Measurements from ENCODE around the gene AK2.
"Not testable (repeated sequence)": the region's sequence is repeated elsewhere in the genome, so short reads cannot be mapped to it uniquely, and the experiment has no call there.

Gene AK2

DNA sequence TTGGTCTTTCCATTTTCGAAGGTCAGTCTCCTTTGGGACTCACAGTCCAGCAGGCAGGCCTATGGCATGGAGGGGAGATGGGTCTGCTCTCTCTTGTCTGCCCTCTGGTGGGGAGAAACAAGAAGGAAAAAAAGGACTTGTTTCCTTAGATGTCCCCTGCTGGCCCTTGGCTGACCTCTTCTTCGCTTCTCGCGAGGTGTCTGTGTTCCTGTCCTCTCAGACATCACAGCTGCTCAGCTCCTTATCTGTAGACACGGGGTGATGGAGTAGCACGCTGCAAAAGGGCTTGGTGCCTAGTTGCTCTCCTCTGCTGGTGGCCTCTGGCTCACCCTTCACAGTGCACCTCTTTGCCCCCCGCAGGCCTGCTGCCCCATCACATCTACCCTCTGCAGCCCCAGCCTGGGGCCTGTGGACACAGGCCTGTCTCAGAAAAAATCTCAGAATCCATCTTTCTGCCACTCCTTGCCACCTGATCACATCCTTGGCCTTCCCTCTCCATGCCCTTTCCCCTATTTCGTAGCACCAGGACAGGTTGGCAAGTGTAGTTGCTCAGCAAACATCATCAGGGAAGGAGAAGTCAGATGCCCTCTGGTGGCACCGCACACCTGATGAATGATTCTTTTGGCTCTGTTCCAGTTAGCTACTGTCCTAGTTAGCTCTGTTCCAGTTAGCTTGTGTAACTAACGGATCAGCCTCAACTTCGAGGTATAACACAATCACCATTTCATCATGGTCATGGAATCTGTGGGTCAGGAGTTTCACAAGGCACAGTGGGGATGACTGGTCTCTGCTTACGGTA lies 18.7 kb upstream of the AK2 start:
- peak; percentile 42 for FAIRE-seq
- DNase-seq (ENCODE audit: low spot score), result peak; percentile 75

DNA sequence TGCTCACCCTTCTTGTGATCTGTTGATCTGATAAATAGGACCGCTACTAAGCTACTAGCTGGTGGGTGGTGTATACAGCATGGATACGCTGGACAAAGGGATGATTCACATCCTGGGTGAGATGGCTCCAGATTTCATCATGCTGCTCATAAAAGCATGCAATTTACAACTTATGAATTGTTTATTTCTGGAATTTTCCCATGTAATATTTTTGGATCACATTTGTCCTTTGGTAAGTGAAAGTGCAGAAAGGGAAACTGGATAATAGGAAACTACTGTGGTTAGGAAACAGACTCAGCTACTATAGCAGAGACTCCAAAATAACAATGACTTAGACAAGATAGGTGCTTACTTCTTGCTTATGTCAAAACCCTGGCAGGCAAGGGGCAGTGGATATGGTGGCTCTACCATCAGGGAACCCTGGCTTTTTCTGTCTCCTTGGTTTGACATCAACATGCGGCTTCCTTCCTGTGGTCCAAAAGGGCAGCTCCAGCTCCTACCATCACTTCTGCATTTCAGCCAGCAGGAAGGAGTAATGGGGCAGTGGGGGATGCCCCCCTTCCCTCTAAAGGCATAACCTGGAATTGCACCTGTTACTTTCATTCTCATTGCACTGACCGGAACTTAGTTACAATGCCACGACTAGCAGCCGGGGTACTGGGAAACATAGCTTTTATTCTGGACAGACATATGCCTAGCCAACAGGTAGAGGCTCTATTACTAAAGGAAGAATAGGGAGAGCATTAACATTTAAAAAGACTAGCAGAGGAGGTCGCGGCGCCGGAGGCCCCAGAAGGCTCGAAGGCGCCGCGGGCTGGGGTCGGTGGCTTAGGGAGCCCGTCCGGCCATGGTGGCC lies 13.8 kb upstream of the AK2 start:
- peak; percentile 79 for FAIRE-seq
- peak; percentile 89 for DNase-seq (ENCODE audit: low spot score)

DNA sequence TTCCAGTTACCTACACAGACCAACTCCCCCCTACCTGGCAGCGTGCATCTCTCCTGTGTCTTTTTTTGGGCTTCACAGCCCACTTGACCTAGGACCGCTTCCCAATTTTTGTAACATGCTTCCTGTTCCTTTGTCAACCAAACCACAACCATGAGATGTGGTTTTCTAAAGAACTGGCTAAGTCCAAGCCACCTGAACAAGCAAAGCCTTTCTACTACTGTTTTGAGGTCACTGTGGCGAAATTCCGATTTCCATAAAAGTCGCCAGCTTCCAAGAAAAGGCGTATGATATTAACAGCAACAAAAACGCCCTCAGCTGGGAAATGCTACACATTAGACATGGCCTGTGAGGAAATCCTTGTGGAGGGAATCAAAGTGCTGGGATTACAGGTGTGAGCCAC lies 12.7 kb upstream of the AK2 start:
- no peak for DNase-seq (ENCODE audit: low spot score)
- FAIRE-seq, result no peak

DNA sequence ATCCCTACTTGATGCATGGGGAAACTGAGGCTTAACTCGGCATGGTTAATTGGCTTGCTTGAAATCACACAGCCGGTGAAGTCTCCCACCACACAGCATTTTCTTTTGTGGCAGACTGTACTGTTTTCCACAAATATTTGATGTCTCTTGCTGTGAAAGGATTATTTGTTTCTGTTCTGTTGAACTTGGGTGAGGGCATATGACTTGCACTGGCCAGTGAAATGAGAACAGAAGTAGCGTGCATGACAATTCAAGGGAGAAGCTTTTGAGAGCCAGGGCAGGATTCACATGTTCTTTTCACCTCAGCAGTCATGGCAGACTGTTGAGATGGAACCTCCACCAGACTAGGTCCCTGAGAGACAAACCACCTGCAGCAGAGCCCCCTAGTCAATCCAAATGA lies 11.7 kb upstream of the AK2 start:
- DNase-seq (ENCODE audit: low spot score) (no peak), FAIRE-seq (no peak)

DNA sequence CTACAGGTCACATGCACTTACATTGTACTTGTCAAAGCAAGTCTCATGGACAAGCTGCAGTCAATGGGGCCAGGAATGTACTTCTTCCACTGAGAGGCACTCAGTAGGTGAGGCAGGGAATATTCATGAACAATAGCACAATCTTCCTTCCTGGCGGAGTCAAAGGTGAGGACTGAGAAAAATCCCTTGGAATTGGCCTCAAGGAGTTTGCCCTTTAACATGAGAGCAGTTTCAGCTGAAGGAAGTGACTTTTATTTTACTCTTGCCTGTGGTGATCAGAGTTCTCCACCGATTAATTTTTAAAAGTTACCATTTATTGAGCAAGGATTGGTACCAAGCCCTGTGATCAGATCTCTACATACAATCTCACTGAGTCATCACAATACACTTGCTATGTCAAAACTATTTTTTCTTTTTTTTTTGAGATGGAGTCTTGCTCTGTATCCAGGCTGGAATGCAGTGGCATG lies 11.2 kb upstream of the AK2 start:
- DNase-seq (ENCODE audit: low spot score) (no peak), FAIRE-seq (no peak)

DNA sequence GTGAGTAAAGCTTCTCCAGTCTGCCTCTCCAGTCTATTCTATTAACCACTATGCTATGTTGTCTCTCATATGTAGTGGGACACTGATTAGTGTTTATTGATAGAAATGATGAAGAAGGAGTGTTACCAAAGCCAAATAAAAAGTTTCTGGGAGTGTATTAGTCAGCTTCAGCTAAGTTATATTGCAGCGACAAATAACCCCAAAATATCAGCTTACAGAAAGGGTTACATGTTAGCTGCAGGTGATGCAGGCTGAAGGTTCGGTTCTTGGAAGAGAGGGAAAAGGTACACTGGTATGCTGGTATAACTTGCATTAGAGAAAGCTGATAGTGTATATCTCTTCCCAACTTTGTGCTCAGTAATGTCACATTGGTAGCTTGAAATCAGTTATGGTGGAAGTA lies 10.6 kb upstream of the AK2 start:
- no peak for FAIRE-seq
- DNase-seq (ENCODE audit: low spot score), result no peak

DNA sequence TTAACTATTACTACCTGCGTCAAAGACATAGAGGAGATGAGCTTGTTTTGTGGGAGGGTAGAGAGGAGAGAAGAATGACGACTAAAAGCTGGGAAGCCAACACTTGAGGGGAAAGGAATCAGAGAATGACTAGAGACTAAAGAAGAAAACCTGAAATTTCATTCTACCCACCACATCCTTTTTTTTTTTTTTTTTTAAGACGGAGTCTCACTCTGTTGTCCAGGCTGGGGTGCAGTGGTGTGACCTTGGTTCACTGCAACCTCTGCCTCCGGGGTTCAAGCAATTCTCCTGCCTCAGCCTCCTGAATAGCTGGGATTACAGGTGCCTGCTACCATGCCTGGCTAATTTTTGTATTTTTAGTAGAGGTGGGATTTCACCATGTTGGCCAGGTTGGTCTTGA lies 9.6 kb upstream of the AK2 start:
- FAIRE-seq; DNase-seq (ENCODE audit: low spot score): not testable (repeated sequence)

DNA sequence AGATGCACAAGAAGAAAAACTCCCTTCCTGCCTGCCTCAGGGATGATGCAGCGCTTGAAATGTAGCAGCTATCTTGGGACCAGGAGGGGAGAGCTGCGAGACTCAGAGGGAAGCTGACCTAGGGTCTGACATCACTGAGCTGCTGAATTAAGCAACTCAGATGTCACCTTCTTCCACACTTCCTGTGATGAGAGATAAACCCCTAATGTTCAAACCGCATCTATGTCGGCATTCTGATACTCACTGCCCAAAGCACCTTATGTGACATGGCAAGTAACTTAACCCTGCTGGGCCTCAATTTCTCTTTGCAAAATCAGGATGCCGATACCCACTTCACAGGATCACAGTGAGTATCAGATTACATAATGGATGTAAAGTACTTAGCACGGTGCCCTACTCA lies 9.1 kb upstream of the AK2 start:
- no peak for FAIRE-seq
- DNase-seq (ENCODE audit: low spot score), result no peak

DNA sequence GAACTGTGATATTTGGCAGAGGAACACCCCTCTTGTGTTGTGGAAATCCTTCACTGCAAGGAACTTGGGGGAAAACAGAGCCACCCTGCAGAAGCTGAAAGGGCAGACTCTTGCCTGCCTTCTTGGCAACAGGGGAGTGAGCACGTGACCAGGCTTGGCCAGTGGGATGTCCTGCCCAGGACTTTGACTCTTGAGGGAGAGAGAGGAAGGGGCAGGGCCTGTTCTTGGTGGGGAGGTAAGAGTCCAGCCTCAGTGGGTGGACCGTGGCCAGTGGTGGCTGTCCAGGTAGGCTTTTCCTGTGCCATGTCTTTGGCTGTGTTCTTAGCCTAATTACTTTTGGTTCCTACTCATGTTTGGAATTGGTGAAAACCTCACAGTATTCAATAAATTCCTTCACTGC lies 8.6 kb upstream of the AK2 start:
- FAIRE-seq, result no peak
- DNase-seq (ENCODE audit: low spot score), result no peak

DNA sequence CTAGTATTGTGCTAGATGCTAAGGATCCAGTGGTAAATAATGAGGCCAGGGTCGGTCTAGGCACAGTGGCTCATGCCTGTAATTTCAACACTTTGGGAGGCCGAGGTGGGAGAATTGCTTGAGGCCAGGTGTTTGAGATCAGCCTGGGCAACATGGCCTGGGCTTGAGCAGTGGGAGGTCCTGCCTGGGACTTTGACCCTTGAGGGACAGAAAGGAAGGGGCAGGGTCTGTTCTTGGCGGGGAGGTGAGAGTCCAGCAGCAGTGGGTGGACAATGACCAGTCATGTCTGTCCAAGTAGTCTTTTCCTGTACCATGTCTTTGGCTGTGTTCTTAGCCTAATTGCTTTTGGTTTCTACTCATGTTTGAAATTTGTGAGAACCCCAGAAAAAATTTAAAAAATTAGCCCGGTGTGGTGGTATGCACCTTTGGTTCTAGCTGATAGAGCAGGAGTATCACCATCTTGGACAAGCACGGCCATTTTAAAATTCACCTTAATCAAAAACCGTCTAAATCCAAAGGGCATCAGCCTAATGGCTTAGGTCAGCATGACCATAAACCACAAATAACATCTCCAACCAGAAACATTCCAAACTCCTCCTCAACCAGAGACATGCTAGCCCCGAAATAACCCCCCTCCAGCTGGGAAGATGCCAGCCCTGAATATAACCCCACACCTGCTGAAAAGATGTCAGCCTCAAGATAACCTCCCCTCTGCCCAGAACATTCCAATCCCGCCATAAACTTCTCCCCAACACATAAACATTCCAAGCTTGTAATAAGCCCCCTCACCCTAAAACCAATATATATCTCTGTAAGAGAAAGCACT lies 6.8 kb upstream of the AK2 start:
- FAIRE-seq (no peak), DNase-seq (ENCODE audit: low spot score) (no peak)

DNA sequence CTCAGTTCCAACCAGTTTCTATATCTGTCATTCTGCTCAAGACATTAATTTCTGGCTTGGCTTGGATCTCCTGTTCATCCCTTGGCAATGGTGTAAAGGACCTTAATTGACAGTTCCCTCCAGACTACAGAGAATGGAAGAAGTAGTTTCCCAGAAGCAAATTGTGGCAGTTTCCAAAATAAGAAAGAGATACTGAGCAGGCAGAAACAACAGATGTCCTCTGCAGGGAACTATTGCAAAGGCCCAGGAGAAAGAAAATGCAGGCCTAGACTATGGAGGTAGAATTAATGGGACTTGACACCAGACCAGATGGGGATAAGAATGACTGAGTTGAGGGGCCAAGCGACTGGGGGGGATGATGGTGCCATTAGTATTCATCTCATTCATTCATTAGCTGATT lies 6.1 kb upstream of the AK2 start:
- FAIRE-seq (no peak), DNase-seq (ENCODE audit: low spot score) (no peak)

DNA sequence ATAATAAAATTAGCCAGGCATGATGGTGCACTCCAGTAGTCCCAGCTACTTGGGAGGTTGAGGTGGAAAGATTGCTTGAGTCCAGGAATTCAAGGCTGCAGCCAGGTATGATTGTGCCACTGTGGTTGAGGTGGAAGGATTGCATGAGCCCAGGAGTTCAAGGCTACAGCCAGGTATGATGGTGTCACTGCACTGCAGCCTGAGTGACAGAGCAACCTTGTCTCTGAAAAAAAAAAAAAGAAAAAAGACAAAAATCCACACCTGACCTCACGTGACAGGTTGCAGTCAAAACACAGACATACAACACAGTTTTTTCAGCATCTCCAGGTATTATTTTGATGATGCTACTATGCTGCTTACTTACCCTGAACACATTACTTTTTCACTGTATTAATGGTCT lies 4.3 kb upstream of the AK2 start:
- FAIRE-seq (no peak), DNase-seq (ENCODE audit: low spot score) (no peak)

DNA sequence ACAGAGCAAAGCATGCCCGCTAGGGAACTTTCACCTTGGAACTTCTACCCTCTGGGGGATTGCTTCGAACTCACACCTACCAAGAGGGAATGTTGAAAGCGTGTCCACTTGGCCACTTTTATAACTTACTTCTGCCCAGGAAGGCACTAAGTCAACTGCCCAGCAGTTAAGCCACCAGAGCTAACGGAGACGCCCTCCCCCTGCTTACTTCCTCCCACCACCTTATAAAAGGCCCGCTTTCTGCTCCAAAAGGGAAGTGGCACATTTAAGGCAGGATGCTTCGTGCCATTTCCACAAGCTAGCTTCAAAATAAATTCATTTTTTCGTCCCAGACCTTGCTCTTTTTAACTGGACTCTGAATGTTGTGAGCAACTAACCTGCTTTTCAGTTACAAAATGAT lies 3.2 kb upstream of the AK2 start:
- no peak for FAIRE-seq
- no peak for DNase-seq (ENCODE audit: low spot score)

DNA sequence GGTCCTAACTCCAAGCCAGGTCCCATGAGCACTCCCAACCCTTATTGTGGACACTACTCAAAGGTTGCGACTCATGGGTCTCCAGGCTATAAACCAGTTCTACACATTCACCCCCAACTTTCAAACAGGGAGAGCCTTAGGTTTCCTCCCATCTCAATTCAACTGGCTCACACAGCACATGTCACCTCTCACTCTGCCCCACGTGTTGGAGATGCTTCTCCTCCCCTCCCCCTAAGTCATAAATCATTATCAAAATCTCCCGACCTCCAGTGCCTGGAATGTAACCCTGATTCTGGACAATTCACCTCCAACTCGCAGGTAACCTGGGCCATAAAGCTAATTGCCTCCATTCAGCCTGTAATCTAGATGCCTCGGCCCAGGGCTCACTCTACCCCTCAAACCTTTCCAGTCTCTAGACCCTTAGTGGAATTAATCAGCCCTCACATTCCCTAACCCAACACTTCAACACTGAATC lies 595 bp downstream of the AK2 start:
- DNase-seq (ENCODE audit: low spot score), result peak; percentile 43

DNA sequence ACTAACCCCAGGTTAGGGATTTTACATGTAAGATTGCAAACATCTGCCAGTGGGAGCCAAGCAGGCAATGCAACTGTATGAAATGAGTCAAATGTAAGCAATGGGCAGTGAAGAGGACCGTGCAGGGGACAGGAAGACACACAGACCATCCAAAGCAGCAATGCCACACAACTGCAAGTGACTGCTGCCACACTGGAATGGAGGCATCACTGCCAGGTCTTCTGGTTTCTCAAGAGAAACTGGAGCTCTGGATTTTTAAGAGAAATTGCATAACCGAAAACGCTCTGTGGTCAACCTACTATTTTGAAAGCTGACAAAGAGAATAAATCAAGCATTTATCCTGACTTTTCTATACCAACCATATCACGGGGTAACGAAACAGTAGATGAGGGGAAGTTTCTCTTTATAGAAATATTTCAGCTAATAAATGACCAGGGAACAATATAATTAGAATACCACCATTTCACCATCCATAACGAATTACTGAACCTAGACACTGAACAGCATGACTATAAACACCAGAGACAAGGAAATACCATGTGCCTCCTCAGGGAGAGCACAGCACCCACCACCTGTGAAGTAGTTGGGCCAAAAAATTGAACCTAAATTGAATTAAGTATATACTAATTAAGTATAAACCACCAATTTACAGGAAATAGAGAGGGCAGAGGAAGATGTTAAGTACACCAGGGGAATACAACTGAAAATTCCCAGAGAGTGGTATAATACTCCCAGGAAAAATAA lies 4.4 kb downstream of the AK2 start:
- DNase-seq (ENCODE audit: low spot score) (no peak), FAIRE-seq (no peak)

More for the DNA sequence above, 595 bp downstream of the AK2 start:
- no peak for FAIRE-seq

DNA sequence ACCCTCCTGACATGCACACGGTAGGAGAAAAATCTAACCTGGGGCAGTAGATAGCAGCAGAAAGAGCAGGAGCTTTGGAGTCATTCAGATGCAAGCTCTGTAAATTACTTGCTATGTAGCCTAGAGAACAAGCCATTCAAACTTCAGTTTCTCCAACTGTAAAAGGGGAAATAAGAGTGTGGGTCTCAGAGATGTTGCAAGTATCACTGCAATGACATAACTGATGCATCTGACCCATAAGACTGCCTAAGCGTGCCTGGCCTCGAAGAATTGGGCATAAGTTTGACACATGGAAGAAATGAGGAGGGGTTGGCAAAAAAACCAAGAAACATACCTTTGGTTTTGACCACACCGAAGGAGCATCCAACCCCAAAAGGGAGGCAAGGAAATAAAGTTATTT lies 5.2 kb downstream of the AK2 start:
- FAIRE-seq, result no peak
- no peak for DNase-seq (ENCODE audit: low spot score)

DNA sequence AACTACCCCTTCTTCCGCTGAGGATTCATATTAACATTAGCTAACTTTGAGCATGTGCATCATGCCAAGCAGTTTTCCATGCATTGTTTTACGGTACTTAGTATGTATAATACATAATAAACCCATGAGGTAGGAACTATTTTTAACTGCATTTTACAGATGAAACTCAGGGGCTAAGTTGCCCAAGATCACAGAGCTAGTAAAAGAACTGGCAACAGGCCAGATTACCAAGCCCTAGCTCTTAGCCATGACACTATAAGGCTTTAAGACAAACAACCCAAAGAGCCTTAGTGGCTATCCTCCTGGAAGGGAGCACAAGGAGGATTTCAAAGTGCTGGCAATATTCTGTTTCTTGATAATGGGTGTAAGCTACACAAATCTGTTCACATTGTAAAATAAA lies 6.1 kb downstream of the AK2 start:
- no peak for FAIRE-seq
- DNase-seq (ENCODE audit: low spot score), result no peak

DNA sequence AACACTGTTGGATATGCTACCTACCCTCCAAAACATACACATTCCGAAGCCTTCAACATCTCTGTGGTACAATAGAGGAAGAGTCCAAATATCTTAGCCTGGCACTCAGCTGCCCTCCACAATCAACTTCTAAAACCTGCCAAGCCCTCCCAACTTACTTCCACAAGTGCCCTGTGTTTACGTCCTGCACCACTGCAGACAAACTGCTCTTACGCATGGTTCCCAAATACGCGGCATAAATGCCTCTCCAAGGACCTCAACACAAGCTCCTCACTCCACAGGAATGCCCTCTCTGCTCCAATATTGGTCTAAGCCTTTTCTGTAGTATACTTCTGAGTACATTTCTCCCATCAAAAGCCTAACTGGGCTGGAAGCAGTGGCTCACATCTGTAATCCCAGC lies 6.8 kb downstream of the AK2 start:
- FAIRE-seq, result no peak

DNA sequence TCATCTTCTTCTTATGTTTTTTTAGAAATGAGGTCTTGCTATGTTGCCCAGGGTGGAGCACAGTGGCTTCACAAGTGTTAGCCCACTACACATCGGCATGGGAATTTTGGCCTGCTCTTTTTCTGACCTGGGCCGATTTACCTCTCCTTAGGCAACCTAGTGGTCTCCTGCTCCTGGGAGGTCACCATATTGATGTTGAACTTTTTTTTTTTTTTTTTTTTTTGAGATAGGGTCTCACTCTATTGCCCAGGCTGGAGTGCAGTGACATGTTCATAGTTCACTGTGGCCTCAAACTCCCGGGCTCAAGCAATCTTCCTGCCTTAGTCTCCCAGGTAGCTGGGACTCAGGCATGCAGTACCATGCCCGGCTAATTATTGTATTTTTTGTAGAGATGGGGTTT lies 7.5 kb downstream of the AK2 start:
- FAIRE-seq, result no peak
- no peak for DNase-seq (ENCODE audit: low spot score)

More for the DNA sequence above, 6.8 kb downstream of the AK2 start:
- no peak for DNase-seq (ENCODE audit: low spot score)

DNA sequence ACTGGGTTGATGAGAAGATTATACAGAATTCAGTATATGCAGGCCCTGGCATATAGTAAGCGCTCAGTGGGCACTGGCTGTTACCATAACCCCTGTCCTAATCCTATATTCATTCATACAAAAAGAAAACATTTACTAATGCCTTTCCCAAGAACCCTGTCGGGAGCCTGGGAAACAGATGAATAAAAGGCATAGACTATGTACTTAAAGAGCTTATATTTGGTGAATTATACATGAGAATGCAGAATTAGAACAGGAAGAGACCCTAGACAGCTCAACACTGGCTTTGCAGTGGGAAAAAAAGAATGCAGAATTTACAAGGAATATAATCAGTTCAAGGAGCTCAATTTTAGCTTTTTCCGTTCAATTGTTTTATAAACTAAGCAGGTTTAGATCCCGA lies 10.9 kb downstream of the AK2 start:
- DNase-seq (ENCODE audit: low spot score), result no peak
- FAIRE-seq, result no peak

DNA sequence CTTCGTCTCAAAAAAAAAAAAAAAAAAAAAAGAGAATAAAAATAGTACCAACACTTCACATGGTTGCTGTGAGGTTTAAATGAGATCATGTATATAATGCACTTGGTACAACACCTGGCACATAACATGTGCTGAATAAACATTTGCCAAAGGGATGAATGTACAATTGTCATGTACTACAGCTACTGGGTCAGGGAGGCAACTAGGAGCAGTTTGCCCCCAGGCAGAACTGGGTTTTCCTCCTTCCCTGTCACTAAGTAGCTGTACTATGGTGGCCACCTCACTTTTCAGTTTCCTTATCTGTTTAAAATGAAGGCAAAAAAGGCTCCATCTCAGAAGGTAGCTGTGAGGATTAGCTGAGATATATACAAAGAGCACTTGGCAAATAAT lies 11.5 kb downstream of the AK2 start:
- no peak for DNase-seq (ENCODE audit: low spot score)
- FAIRE-seq, result no peak
